ENCODE data around the gene HAUS5.
"Not testable (repeated sequence)": the region's sequence is repeated elsewhere in the genome, so short reads cannot be mapped to it uniquely, and the experiment has no call there.

Gene HAUS5

DNA sequence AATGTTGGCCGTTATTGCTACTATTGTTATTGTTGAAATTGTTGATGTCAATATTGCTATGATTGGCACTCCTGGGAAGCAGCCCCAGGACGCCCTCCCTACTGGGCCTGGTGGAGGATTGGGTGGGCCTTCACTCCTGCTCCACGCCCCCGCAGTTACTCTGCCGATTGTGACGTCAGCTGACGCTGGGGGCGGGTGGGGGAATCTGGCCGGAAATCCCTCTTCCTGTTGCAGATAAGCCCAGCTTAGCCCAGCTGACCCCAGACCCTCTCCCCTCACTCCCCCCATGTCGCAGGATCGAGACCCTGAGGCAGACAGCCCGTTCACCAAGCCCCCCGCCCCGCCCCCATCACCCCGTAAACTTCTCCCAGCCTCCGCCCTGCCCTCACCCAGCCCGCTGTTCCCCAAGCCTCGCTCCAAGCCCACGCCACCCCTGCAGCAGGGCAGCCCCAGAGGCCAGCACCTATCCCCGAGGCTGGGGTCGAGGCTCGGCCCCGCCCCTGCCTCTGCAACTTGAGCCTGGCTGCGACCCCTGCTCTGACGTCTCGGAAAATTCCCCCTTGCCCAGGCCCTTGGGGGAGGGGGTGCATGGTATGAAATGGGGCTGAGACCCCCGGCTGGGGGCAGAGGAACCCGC lies 29.1 kb downstream of the HAUS5 start, which contains the start of gene ETV2:
TSS of gene ETV2 (plus strand) at position 231 of the 637 bp plus-strand sequence. CDS start 716 bp downstream, outside the sequence.
- peak within 1 kb of the TSS; percentile 75 for H3K27ac Mint-ChIP-seq

DNA sequence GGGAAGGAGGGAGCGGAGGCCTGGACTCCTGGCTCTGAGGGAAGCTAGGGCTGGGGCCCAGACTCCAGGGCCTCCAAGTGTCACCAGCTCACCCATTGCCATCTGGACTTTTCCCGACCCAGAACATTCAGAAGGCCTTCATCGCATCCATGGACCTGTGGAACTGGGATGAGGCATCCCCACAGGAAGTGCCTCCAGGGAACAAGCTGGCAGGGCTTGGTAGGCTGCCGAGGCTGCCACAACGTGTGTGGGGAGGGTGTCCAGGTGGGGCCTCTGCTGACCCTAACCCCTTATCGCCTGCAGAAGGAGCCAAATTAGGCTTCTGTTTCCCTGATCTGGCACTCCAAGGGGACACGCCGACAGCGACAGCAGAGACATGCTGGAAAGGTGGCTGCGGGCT lies 29.8 kb downstream of the HAUS5 start:
- Mint-ChIP-seq H3K27ac (peak overlapping the region; percentile 69), H3K4me1 (ENCODE audit: low read depth) (peaks cover 35% of the 10 kb centered on the region), H3K4me3 (peak overlapping the region; percentile 78)

More for the DNA sequence above, 29.1 kb downstream of the HAUS5 start, which contains the start of gene ETV2:
- peaks cover 34% of the 10 kb centered on the region for H3K4me1 Mint-ChIP-seq (ENCODE audit: low read depth)
- peaks cover 12% of the 10 kb centered on the region for H3K36me3 Mint-ChIP-seq (ENCODE audit: low read depth)
- H3K4me3 Mint-ChIP-seq = peak within 1 kb of the TSS; percentile 78
- H3K27me3 Mint-ChIP-seq (ENCODE audit: low read depth) = no peaks in the 10 kb centered on the region
- DNase-seq (ENCODE audit: low spot score) = peak; percentile 57
- H3K9me3 Mint-ChIP-seq = no peaks in the 10 kb centered on the region

DNA sequence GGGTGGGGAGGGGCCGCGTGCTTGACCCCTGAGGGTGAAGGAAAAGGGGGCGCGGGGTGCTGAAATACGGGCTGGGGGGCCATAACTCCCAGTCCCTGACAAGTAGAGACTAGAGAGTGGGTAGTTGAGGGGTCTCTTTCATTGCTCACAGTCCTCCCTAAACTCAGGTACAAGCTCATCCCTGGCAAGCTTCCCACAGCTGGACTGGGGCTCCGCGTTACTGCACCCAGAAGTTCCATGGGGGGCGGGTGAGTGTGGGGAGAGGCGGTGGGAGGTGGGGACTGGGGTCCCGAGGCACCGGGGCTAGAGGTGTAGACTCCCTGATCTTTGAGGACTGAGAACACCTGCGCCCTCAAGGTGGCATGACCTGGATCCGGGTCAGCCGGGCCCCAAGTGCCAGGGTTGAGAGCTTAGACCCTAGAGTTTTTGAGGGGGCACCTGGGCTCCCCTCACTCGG lies 30.3 kb downstream of the HAUS5 start:
- Mint-ChIP-seq H3K4me1 (ENCODE audit: low read depth) (peaks cover 35% of the 10 kb centered on the region), H3K27ac (peak overlapping the region; percentile 69), H3K27me3 (ENCODE audit: low read depth) (no peaks in the 10 kb centered on the region), H3K4me3 (peak overlapping the region; percentile 78), H3K36me3 (ENCODE audit: low read depth) (peaks cover 6% of the 10 kb centered on the region), H3K9me3 (no peaks in the 10 kb centered on the region)
- no peak for DNase-seq (ENCODE audit: low spot score)

More for the DNA sequence above, 29.8 kb downstream of the HAUS5 start:
- H3K27me3 Mint-ChIP-seq (ENCODE audit: low read depth) = no peaks in the 10 kb centered on the region
- DNase-seq (ENCODE audit: low spot score) = no peak
- no peaks in the 10 kb centered on the region for H3K9me3 Mint-ChIP-seq
- H3K36me3 Mint-ChIP-seq (ENCODE audit: low read depth) = peaks cover 8% of the 10 kb centered on the region

DNA sequence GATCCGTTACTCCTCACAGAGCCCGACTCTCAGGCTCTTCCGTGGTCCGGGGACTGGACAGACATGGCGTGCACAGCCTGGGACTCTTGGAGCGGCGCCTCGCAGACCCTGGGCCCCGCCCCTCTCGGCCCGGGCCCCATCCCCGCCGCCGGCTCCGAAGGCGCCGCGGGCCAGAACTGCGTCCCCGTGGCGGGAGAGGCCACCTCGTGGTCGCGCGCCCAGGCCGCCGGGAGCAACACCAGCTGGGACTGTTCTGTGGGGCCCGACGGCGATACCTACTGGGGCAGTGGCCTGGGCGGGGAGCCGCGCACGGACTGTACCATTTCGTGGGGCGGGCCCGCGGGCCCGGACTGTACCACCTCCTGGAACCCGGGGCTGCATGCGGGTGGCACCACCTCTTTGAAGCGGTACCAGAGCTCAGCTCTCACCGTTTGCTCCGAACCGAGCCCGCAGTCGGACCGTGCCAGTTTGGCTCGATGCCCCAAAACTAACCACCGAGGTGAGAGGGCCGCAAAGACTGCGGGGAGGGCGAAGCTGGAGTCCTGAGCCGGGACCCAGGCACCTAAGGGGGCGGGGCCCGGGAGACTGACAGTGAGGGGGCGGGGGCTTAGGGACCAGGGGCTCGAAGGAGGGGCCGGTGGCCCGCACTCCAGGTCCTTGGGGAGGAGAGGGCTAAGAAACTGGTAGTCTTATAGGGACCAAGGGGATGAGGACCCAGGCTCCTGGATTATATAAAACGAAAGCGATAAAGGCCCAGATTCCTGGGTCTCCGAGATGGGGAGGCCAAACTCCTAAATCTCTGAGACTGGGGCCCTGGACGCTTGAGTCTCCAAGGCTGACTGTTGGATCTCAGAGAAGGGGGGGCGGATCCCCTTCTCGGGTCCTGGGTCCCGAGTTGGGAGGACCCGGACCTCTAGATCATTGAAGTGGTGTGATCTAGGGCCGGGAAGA lies 31.0 kb downstream of the HAUS5 start:
- H3K4me3 Mint-ChIP-seq = peak overlapping the region; percentile 78
- DNase-seq (ENCODE audit: low spot score) = peak; percentile 78
- peak overlapping the region; percentile 89 for H3K27ac Mint-ChIP-seq
- peaks cover 2% of the 10 kb centered on the region for H3K36me3 Mint-ChIP-seq (ENCODE audit: low read depth)
- peaks cover 35% of the 10 kb centered on the region for H3K4me1 Mint-ChIP-seq (ENCODE audit: low read depth)
- H3K27me3 Mint-ChIP-seq (ENCODE audit: low read depth) = no peaks in the 10 kb centered on the region
- H3K9me3 Mint-ChIP-seq = no peaks in the 10 kb centered on the region

DNA sequence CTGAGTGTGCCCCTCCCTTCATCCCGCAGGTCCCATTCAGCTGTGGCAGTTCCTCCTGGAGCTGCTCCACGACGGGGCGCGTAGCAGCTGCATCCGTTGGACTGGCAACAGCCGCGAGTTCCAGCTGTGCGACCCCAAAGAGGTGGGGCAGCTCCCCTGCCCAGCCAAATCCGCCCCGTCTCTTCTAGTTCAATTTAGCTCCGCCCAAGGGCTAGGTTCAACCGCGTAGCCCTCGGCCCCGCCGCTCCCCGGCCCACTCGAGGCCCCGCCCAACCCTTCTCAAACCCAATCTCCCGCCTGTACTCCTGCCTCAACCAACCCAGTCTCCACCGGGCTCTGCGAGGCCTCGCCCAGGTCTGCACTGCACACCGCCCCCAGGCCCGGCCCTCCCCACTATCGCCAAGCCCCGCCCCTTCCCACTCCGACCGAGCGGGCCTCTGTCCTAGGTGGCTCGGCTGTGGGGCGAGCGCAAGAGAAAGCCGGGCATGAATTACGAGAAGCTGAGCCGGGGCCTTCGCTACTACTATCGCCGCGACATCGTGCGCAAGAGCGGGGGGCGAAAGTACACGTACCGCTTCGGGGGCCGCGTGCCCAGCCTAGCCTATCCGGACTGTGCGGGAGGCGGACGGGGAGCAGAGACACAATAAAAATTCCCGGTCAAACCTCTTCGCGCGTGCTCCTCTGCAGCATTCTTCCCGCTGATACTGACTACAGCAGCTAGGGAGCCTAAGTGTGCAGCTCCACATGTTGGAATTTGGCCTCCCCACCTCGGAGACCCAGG lies 31.9 kb downstream of the HAUS5 start:
- Mint-ChIP-seq H3K27ac (peak overlapping the region; percentile 89), H3K4me1 (ENCODE audit: low read depth) (peaks cover 40% of the 10 kb centered on the region)

DNA sequence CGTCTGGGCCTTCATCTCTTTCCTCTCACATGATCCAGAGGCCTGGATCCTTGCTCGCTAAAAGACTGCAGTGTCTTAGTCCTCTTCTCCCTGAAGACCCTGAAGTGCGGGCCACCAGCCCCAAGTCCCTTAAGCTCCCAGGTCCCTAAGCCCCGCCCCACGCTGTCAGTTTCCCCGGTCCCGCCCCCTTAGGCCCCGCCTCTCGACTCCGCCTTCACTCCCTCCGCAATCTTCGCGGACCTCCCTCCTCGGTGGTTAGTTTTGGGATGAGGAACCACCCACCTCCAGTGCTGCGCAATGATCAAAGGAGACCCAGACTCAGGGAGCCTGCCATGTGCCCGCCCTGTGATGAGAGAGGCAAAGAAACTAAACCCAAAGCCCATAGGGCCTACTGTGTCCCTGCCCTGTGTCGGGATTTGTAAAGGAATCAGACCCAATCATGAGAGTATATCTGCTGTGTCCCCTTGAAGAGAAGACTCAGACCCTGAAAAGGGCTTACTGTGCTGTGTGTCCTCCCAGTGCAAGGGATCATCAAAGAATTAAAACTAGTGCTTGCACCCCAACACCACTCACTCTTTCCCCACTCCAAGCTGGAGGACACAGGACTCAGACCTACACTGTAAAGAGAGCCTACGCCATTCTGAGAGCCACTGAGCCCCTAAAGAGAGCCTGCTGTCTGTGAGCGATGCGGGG lies 32.6 kb downstream of the HAUS5 start:
- Mint-ChIP-seq H3K4me3 (peak overlapping the region; percentile 78), H3K36me3 (ENCODE audit: low read depth) (peaks cover 4% of the 10 kb centered on the region), H3K27me3 (ENCODE audit: low read depth) (no peaks in the 10 kb centered on the region), H3K4me1 (ENCODE audit: low read depth) (peaks cover 40% of the 10 kb centered on the region), H3K9me3 (no peaks in the 10 kb centered on the region), H3K27ac (peak overlapping the region; percentile 89)
- peak; percentile 76 for DNase-seq (ENCODE audit: low spot score)

More for the DNA sequence above, 31.9 kb downstream of the HAUS5 start:
- Mint-ChIP-seq H3K27me3 (ENCODE audit: low read depth) (no peaks in the 10 kb centered on the region), H3K4me3 (peak overlapping the region; percentile 78), H3K9me3 (no peaks in the 10 kb centered on the region), H3K36me3 (ENCODE audit: low read depth) (peaks cover 4% of the 10 kb centered on the region)
- DNase-seq (ENCODE audit: low spot score) = peak; percentile 95

DNA sequence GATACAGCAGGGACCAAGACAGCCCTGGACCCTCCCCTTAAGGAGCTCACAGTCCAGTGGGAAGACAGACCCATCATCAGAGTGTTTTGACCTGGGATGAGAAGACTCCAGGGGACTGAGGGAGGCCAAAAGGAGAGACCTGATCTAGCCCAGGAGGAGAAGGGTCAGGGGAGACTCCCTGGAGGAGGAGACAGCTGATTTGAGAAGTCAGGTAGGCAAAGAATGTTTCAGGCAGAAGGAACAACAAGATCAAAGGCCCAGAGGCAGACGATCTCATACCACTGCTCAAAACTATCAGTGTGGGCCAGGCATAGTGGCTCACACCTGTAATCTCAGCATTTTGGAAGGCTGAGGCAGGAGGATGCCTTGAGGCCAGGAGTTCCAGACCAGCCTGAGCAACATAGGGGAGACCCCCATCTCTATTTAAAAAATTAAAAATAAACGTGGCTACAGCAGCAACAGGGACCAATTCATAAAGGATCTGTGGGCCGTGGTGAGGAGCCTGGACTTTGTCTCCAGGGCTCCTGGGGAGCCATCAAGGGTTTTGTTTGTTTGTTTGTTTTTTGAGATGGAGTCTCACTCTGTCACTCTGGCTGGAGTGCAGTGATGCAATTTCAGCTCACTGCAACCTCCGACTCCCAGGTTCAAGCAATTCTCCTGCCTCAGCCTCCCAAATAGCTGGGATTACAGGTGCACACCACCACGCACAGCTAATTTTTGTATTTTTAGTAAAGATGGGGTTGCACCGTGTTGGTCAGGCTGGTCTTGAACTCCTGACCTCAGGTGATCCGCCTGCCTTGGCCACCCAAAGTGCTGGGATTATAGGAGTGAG lies 33.4 kb downstream of the HAUS5 start:
- Mint-ChIP-seq H3K36me3 (ENCODE audit: low read depth) (peaks cover 5% of the 10 kb centered on the region), H3K27ac (peak overlapping the region; percentile 17), H3K9me3 (no peaks in the 10 kb centered on the region), H3K4me3 (no peak overlapping the region), H3K4me1 (ENCODE audit: low read depth) (peaks cover 40% of the 10 kb centered on the region), H3K27me3 (ENCODE audit: low read depth) (no peaks in the 10 kb centered on the region)
- no peak for DNase-seq (ENCODE audit: low spot score)

DNA sequence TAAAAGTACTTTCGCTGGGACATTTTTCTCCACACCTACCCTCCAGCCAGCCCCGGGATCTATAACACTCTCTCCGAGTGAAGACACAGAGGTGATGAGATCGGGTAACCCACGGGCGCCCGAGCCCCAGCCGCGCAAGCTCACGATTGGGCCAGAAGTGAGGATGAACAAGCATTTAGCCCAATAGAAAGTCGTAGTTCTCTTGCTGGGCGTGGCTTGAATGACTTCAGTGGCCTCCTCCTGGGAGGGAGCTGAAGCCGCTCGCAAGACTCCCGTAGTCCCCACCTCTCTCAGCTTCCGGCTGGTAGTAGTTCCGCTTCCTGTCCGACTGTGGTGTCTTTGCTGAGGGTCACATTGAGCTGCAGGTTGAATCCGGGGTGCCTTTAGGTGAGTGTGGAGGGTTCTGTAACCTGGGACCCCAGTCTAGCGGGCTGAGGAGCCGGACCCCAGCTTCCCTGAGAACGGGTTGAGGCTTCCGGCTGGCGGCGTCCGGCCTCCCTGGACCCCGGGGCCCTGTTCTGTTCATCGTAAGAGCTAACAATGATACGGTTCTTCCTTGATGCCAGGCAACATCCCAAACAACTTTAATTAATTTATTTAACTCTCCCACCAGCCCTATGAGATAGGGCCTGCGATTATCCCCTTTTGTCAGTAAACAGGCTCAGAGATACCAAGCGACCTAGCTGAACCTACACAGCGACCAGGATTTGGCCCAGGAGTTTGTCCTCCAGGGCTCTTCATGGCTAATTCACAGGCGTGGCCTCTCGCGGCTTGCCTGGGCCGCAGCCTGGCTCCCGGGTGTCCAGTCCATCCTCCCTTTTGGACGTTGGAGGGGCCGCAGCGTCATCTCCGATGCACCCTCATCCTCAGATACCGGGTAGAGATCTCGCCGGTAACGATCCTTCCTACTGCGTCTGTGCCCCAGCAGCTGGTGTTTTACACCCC lies 35.8 kb downstream of the HAUS5 start, which contains the start of gene COX6B1:
TSS of gene COX6B1 (plus strand) at position 307 of the 945 bp plus-strand sequence. CDS start 2,921 bp downstream, outside the sequence.
- Mint-ChIP-seq H3K4me3 (peak within 1 kb of the TSS; percentile 89), H3K36me3 (ENCODE audit: low read depth) (peaks cover 15% of the 10 kb centered on the region), H3K4me1 (ENCODE audit: low read depth) (peaks cover 28% of the 10 kb centered on the region), H3K27me3 (ENCODE audit: low read depth) (no peaks in the 10 kb centered on the region), H3K27ac (peak within 1 kb of the TSS; percentile 95), H3K9me3 (no peaks in the 10 kb centered on the region)
- DNase-seq (ENCODE audit: low spot score) = peak; percentile 95

DNA sequence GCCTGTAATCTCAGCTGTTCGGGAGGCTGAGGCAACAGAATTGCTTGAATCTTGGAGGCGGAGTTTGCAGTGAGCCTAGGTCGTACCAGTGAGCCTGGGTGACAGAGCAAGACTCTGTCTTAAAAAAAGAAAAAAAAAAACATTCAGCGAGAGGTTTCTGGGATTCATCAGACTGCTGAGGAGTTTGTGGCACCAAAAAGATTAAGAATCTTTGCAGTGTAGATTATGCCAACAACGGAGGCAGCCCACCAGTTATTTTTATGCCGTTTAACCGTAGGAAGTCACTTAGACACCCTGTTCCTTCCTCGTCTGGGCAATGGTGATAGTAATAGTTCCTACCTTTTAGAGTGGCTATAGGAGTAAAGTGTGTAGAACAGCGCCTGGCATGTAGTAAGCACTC lies 38.0 kb downstream of the HAUS5 start:
- H3K36me3 Mint-ChIP-seq (ENCODE audit: low read depth) = peaks cover 28% of the 10 kb centered on the region
- no peak overlapping the region for H3K27ac Mint-ChIP-seq
- no peaks in the 10 kb centered on the region for H3K9me3 Mint-ChIP-seq
- no peak overlapping the region for H3K4me3 Mint-ChIP-seq
- H3K4me1 Mint-ChIP-seq (ENCODE audit: low read depth) = peaks cover 17% of the 10 kb centered on the region
- H3K27me3 Mint-ChIP-seq (ENCODE audit: low read depth) = no peaks in the 10 kb centered on the region
- no peak for DNase-seq (ENCODE audit: low spot score)

DNA sequence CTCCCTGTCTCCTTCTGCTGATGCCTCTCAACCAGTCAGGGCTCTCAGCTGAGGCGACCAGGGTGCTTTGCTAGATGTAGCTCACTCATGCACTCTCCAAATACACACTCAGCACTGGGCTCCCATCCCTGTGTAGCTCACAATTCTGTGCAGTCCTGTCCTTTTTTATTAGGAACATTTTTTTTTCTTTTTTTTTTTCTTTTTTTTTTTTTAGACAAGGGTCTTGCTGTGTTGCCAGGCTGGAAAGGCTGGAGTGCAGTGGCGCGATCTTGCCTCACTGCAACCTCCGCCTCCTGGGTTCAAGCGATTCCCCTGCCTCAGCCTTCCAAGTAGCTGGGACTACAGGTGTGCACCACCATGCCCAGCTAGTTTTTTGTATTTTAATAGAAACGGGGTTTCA lies 42.3 kb downstream of the HAUS5 start:
- not testable (repeated sequence) for H3K4me1 Mint-ChIP-seq (ENCODE audit: low read depth); H3K27ac Mint-ChIP-seq; DNase-seq (ENCODE audit: low spot score); H3K27me3 Mint-ChIP-seq (ENCODE audit: low read depth); H3K9me3 Mint-ChIP-seq; H3K4me3 Mint-ChIP-seq
- peaks cover 44% of the 10 kb centered on the region for H3K36me3 Mint-ChIP-seq (ENCODE audit: low read depth)

DNA sequence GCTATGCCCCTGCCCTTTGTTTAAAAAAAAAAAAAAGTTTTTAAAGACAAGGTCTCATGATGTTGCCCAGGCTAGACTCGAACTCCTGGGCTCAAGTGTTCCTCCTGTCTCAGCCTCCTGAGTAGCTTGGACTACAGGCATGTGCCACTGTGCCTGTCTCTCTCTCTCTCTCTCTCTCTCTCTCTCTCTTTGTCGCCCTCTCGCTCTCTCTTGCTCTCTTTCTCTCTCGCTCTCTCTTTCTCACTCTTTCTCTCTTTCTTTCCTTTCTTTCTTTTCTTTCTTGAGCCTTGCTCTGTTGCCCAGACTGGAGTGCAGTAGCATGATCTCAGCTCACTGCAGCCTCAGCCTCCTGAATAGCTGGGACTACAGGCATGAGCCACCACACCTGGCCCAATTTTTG lies 43.1 kb downstream of the HAUS5 start:
- Mint-ChIP-seq H3K9me3 (no peaks in the 10 kb centered on the region), H3K27me3 (ENCODE audit: low read depth) (no peaks in the 10 kb centered on the region), H3K4me1 (ENCODE audit: low read depth) (peaks cover 9% of the 10 kb centered on the region), H3K4me3 (no peak overlapping the region), H3K27ac (no peak overlapping the region), H3K36me3 (ENCODE audit: low read depth) (peaks cover 46% of the 10 kb centered on the region)
- DNase-seq (ENCODE audit: low spot score) = no peak
